A549 (cell line): ENCODE data around the gene DSP.

Experiments used
- CTCF ChIP-seq: fragments of >200 bp; sonication (Bioruptor Twin); formaldehyde crosslinking; IDR thresholded peaks from 3 replicates; pipeline ENCODE4 v1.5.1; 2016
- EP300 ChIP-seq, 2 experiments: fragments of >200 bp; sonication (Bioruptor Twin); formaldehyde crosslinking; IDR thresholded peaks; 2 replicates in 1 of 2; 3 replicates in 1 of 2; pipeline ENCODE4 v1.6.1; 2016 to 2017
- JUN ChIP-seq, 2 experiments: fragments of >200 bp; sonication (Bioruptor Twin); formaldehyde crosslinking; IDR thresholded peaks; 2 replicates in 1 of 2; 3 replicates in 1 of 2; pipeline ENCODE4 v1.6.1; 2016 to 2017
- MYC ChIP-seq: IDR thresholded peaks from 2 replicates; pipeline ENCODE4 v1.6.1; 2012; ENCODE audit warnings: mild to moderate bottlenecking, inconsistent platforms, low read length, improper control_type of control experiment, borderline replicate concordance
- PBX3 ChIP-seq: IDR thresholded peaks from 2 replicates; pipeline ENCODE4 v1.6.1; 2012
- POLR2A ChIP-seq: IDR thresholded peaks from 2 replicates; pipeline ENCODE4 v1.6.1; 2012; ENCODE audit warnings: mild to moderate bottlenecking, low read length
- RAD21 ChIP-seq, 2 experiments: fragments of >200 bp in 1 of 2; sonication (Bioruptor Twin) in 1 of 2; formaldehyde crosslinking in 1 of 2; IDR thresholded peaks in 1 of 2; conservative IDR thresholded peaks in 1 of 2; 2 replicates in 1 of 2; 3 replicates in 1 of 2; pipeline ENCODE4 v1.6.1; 2012 to 2018; ENCODE audit warnings: inconsistent platforms in 1 of 2
- TF ChIP-seq, protein P1 (sequence below): fragments of 450-650 bp; IDR thresholded peaks from 2 replicates; pipeline ENCODE4 v1.6.1; 2014; ENCODE audit warnings: antibody characterized with exemption

DNA sequence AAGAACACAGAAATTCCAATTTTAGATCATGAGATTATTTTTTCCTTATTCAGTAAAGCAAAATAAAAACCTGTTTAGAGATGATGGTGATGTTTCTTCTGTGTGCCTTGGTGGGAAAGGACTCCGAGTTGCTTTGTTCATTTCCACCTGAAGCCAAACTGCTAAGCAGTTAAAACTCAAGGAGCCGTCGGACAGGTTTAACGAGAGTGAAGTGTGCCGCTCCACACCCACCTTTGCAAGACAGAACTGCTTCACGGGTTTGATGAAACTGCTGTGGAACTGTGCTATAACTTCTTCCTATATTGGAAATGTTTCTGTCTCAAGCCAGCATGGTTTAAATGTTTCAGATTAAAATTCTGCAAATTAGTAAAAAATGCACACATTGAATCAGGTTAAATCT is 9.2 kb upstream of the DSP start:
- TF ChIP-seq CTCF: no peak
- TF ChIP-seq POLR2A: no peak
- no peak for TF ChIP-seq JUN (IDR thresholded peaks at IDR 0.05)
- no peak for TF ChIP-seq EP300 (IDR thresholded peaks at IDR 0.05)
- no peak for TF ChIP-seq RAD21 (conservative IDR thresholded peaks at IDR 0.05 in 1 of 2, IDR thresholded peaks at IDR 0.05 in 1 of 2)
- TF ChIP-seq PBX3: no peak
- TF ChIP-seq MYC: no peak
- TF ChIP-seq, protein P1, sequence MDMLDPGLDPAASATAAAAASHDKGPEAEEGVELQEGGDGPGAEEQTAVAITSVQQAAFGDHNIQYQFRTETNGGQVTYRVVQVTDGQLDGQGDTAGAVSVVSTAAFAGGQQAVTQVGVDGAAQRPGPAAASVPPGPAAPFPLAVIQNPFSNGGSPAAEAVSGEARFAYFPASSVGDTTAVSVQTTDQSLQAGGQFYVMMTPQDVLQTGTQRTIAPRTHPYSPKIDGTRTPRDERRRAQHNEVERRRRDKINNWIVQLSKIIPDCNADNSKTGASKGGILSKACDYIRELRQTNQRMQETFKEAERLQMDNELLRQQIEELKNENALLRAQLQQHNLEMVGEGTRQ: no peak
